ENCODE measurements around the gene TEP1. TPM values are rescaled to one million over a fixed set of nuclear protein-coding genes. Genes with fewer than 3 reads are reported as not detected.

The TEP1 gene
- total and polyA plus RNA-seq, 2 of the 13 experiments (the other 11 are each of a cell fraction or from before 2014, with no cell fraction given) = 11.0 to 12.8 TPM

GRCh38 chr14:20343092-20343861 is 70.0 kb downstream of the TEP1 start, which contains the start of gene PARP2 (continued):
- TF ChIP-seq NFAT5 (CRISPR knock-in tag; IDR thresholded peaks at IDR 0.05) (no peak; the same call in 1 of the 2 replicates), ZNF543 (CRISPR knock-in tag; IDR thresholded peaks at IDR 0.05) (peak; percentile 96; the same call in 1 of the 2 replicates), ARNT2 (CRISPR knock-in tag; IDR thresholded peaks at IDR 0.05; ENCODE audit: low read depth) (no peak; the same call in none of the 2 replicates), NCOA5 (CRISPR knock-in tag; IDR thresholded peaks at IDR 0.05) (no peak), SATB2 (CRISPR knock-in tag; IDR thresholded peaks at IDR 0.05) (no peak), HOMEZ (CRISPR knock-in tag; IDR thresholded peaks at IDR 0.05; ENCODE audit: low read depth) (peak; percentile 68), ZNF34 (CRISPR knock-in tag; IDR thresholded peaks at IDR 0.05; ENCODE audit: borderline replicate concordance) (0 out of 2 replicates have a peak, but pooled peaks have one; percentile 68), ZNF468 (CRISPR knock-in tag; IDR thresholded peaks at IDR 0.05) (no peak), ZNF556 (CRISPR knock-in tag; IDR thresholded peaks at IDR 0.05; ENCODE audit: borderline replicate concordance) (peak; percentile 97; the same call in 1 of the 2 replicates), BRF2 (CRISPR knock-in tag; IDR thresholded peaks at IDR 0.05) (peak; percentile 100), ZNF17 (CRISPR knock-in tag; IDR thresholded peaks at IDR 0.05) (no peak), ZBTB21 (CRISPR knock-in tag; IDR thresholded peaks at IDR 0.05) (peak; percentile 80), MEIS2 (CRISPR knock-in tag; IDR thresholded peaks at IDR 0.05) (peak; percentile 83), GFI1 (CRISPR knock-in tag; IDR thresholded peaks at IDR 0.05; ENCODE audit: borderline replicate concordance) (peak; percentile 74), NFRKB (IDR thresholded peaks at IDR 0.05) (no peak), MBD4 (IDR thresholded peaks at IDR 0.05; ENCODE audit: borderline replicate concordance, low read length) (no peak), CEBPB (IDR thresholded peaks at IDR 0.05; ENCODE audit: borderline replicate concordance, low read depth, low read length) (no peak), ZNF772 (CRISPR knock-in tag; IDR thresholded peaks at IDR 0.05) (peak; percentile 90), ZFX (CRISPR knock-in tag; IDR thresholded peaks at IDR 0.05; ENCODE audit: low read depth) (peak; percentile 79), ZNF263 (CRISPR knock-in tag; IDR thresholded peaks at IDR 0.05) (no peak), HNF4A (CRISPR knock-in tag; IDR thresholded peaks at IDR 0.05) (0 out of 2 replicates have a peak, but pooled peaks have one; percentile 3)
- TF ChIP-seq, protein P1, sequence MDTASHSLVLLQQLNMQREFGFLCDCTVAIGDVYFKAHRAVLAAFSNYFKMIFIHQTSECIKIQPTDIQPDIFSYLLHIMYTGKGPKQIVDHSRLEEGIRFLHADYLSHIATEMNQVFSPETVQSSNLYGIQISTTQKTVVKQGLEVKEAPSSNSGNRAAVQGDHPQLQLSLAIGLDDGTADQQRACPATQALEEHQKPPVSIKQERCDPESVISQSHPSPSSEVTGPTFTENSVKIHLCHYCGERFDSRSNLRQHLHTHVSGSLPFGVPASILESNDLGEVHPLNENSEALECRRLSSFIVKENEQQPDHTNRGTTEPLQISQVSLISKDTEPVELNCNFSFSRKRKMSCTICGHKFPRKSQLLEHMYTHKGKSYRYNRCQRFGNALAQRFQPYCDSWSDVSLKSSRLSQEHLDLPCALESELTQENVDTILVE (CRISPR knock-in tag; IDR thresholded peaks at IDR 0.05) = peak; percentile 92
